ENCODE measurements around the gene FBXL13. TPM values are rescaled to one million over a fixed set of nuclear protein-coding genes. Genes with fewer than 3 reads are reported as not detected.
"Not testable (repeated sequence)": the region's sequence is repeated elsewhere in the genome, so short reads cannot be mapped to it uniquely, and the experiment has no call there.

Gene FBXL13
- total RNA-seq, 4 donors from 2014 or later, result 0.20 to 3.5 (median 1.8) TPM

GRCh38 chr7:103065667-103066066 is 8.9 kb downstream of the FBXL13 start:
- H3K36me3 ChIP-seq, result no peaks in the 10 kb centered on the region
- no peak overlapping the region for H3K4me3 ChIP-seq
- no peaks in the 10 kb centered on the region for H3K4me1 ChIP-seq
- no peaks in the 10 kb centered on the region for H3K9me3 ChIP-seq
- no peak for DNase-seq (ENCODE audit: low spot score in 2 of 2)
- TF ChIP-seq POLR2A (IDR thresholded peaks at IDR 0.05) (no peak), EP300 (IDR thresholded peaks at IDR 0.05) (no peak)
- TF ChIP-seq, protein P1, sequence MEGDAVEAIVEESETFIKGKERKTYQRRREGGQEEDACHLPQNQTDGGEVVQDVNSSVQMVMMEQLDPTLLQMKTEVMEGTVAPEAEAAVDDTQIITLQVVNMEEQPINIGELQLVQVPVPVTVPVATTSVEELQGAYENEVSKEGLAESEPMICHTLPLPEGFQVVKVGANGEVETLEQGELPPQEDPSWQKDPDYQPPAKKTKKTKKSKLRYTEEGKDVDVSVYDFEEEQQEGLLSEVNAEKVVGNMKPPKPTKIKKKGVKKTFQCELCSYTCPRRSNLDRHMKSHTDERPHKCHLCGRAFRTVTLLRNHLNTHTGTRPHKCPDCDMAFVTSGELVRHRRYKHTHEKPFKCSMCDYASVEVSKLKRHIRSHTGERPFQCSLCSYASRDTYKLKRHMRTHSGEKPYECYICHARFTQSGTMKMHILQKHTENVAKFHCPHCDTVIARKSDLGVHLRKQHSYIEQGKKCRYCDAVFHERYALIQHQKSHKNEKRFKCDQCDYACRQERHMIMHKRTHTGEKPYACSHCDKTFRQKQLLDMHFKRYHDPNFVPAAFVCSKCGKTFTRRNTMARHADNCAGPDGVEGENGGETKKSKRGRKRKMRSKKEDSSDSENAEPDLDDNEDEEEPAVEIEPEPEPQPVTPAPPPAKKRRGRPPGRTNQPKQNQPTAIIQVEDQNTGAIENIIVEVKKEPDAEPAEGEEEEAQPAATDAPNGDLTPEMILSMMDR (IDR thresholded peaks at IDR 0.05), result peak in 4 of 5 experiments; percentile 12 to 21 (median 14)
- no peak overlapping the region for H3K27ac ChIP-seq
- H3K27me3 ChIP-seq, result no peaks in the 10 kb centered on the region
- WGBS, 2 donors, result 20 to 22% methylated on average over 1 of the region's 1 CpG

- no peak overlapping the region for H3K4me3 ChIP-seq
- no peak for DNase-seq (ENCODE audit: low spot score in 2 of 2)
- no peaks in the 10 kb centered on the region for H3K36me3 ChIP-seq
- H3K27ac ChIP-seq, result no peak overlapping the region
- no peaks in the 10 kb centered on the region for H3K27me3 ChIP-seq
- no peaks in the 10 kb centered on the region for H3K9me3 ChIP-seq
- TF ChIP-seq, protein P1 (IDR thresholded peaks at IDR 0.05), result no peak
- TF ChIP-seq POLR2A (IDR thresholded peaks at IDR 0.05), result no peak
- TF ChIP-seq EP300 (IDR thresholded peaks at IDR 0.05), result no peak
- WGBS, 2 donors, result 84 to 87% methylated on average over 3 of the region's 3 CpGs
- H3K4me1 ChIP-seq, result peaks cover 0 to 5% (median 0%) of the 10 kb centered on the region in 4 donors
These were observed 10.7 kb downstream of the FBXL13 start for GRCh38 chr7:103063895-103064294.

- no peak overlapping the region for H3K4me3 ChIP-seq
- H3K27ac ChIP-seq, result no peak overlapping the region
- H3K36me3 ChIP-seq, result no peaks in the 10 kb centered on the region
- H3K4me1 ChIP-seq, result peaks cover 0 to 5% (median 0%) of the 10 kb centered on the region in 4 donors
- TF ChIP-seq EP300 (IDR thresholded peaks at IDR 0.05) (no peak), POLR2A (IDR thresholded peaks at IDR 0.05) (no peak)
- TF ChIP-seq, protein P1 (IDR thresholded peaks at IDR 0.05), result no peak
- no peaks in the 10 kb centered on the region for H3K27me3 ChIP-seq
- WGBS, 2 donors, result 23 to 38% methylated on average over 2 of the region's 2 CpGs
- DNase-seq (ENCODE audit: low spot score in 2 of 2), result no peak
- H3K9me3 ChIP-seq, result no peaks in the 10 kb centered on the region
These were observed 15.1 kb downstream of the FBXL13 start for GRCh38 chr7:103059471-103059870.

DNA sequence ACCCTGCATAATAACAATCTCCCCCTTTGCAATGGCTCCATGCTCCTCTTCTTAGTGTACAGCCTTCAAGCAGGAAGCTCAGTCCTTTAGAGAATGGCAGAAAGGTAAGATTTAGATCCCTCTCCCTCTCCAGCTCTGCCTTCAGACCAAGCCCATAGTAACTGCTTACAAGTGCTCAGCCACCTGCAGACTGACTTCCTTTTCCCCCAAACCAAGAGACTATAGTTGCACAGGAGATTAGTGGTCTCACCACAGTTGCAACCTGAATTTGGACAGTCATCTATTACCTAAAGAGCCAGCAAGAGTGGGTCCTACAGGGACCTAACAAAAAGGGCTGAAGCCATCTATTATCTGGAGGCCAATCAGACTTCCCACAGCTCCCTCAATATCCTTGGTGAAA is 16.5 kb downstream of the FBXL13 start:
- H3K4me3 ChIP-seq, result no peak overlapping the region
- H3K9me3 ChIP-seq, result no peaks in the 10 kb centered on the region
- H3K4me1 ChIP-seq, result peaks cover 0 to 5% (median 0%) of the 10 kb centered on the region in 4 donors
- DNase-seq (ENCODE audit: low spot score in 2 of 2), result no peak
- H3K36me3 ChIP-seq, result no peaks in the 10 kb centered on the region
- TF ChIP-seq POLR2A (IDR thresholded peaks at IDR 0.05), result no peak
- TF ChIP-seq EP300 (IDR thresholded peaks at IDR 0.05), result no peak
- TF ChIP-seq, protein P1 (IDR thresholded peaks at IDR 0.05), result no peak
- H3K27me3 ChIP-seq, result no peaks in the 10 kb centered on the region
- no peak overlapping the region for H3K27ac ChIP-seq

- 74 to 75% methylated on average over 1 of the region's 1 CpG for WGBS, 2 donors
- H3K9me3 ChIP-seq; H3K36me3 ChIP-seq; H3K27me3 ChIP-seq; H3K4me1 ChIP-seq; H3K27ac ChIP-seq; DNase-seq (ENCODE audit: low spot score in 2 of 2); H3K4me3 ChIP-seq: not testable (repeated sequence)
These were observed 18.6 kb downstream of the FBXL13 start for GRCh38 chr7:103056006-103056405.

DNA sequence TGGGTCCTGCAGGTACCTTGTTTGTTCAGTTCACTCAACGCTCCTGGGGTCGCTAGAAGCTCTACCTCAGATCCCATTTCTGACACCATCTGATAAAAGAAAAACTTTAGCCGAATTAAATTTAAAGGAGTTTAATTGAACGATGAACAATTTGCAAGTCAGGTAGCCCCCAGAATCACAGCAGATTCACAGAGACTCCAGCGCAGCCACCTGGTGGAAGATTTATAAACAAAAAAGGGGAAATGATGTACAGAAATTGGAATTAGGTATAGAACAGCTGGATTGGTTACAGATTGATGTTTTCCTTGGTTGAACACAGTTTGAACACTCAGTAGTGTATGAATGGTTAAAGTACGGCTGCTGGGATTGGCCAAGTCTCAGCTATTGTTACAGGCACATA is 23.1 kb downstream of the FBXL13 start:
- no peak for DNase-seq (ENCODE audit: low spot score in 2 of 2)
- no peaks in the 10 kb centered on the region for H3K9me3 ChIP-seq
- H3K36me3 ChIP-seq, result no peaks in the 10 kb centered on the region
- H3K4me1 ChIP-seq, result no peaks in the 10 kb centered on the region
- H3K27ac ChIP-seq, result no peak overlapping the region
- H3K4me3 ChIP-seq, result no peak overlapping the region
- no peaks in the 10 kb centered on the region for H3K27me3 ChIP-seq
- 90 to 92% methylated on average over 6 of the region's 6 CpGs for WGBS, 2 donors
- TF ChIP-seq POLR2A (IDR thresholded peaks at IDR 0.05), result no peak
- TF ChIP-seq EP300 (IDR thresholded peaks at IDR 0.05), result no peak
- TF ChIP-seq, protein P1 (IDR thresholded peaks at IDR 0.05), result no peak
